Neural cell (in vitro differentiated cells): Measurements from ENCODE around the gene ERVMER34-1. TPM values are rescaled to one million over a fixed set of nuclear protein-coding genes. Genes with fewer than 3 reads are reported as not detected.

Experiments used
- H2AFZ ChIP-seq: fragments of 200-600, 300-800 bp; sonication (generic), shearing (Covaris generic); 2 replicates; pipeline ENCODE4 v1.6.0; 2014; ENCODE audit warnings: low read depth, mild to moderate bottlenecking, antibody characterized with exemption, low read length, moderate library complexity
- H3F3A ChIP-seq: fragments of 200-600 bp; shearing (Covaris generic); 2 replicates; pipeline ENCODE4 v1.6.1; 2016; ENCODE audit warnings: mild to moderate bottlenecking, moderate library complexity, mixed read lengths, antibody characterized with exemption, low read length; ENCODE audit not compliant: insufficient read depth, poor library complexity, severe bottlenecking
- H3K27ac ChIP-seq: fragments of 200-600, 300-800 bp; sonication (generic), shearing (Covaris generic); 2 replicates; pipeline ENCODE4 v1.5.1; 2014; ENCODE audit warnings: mild to moderate bottlenecking, low read length, moderate library complexity
- H3K27me3 ChIP-seq: fragments of 300-800, 200-600 bp; sonication (generic), shearing (Covaris generic); 2 replicates; pipeline ENCODE4 v1.6.0; 2014; ENCODE audit warnings: mild to moderate bottlenecking, low read depth, low read length, moderate library complexity; ENCODE audit not compliant: insufficient read depth
- H3K36me3 ChIP-seq: fragments of 300-800, 200-600 bp; sonication (generic), shearing (Covaris generic); 2 replicates; pipeline ENCODE4 v1.5.1; 2014; ENCODE audit warnings: mild to moderate bottlenecking, antibody characterized with exemption, low read length, moderate library complexity; ENCODE audit not compliant: insufficient read depth
- H3K4me2 ChIP-seq: fragments of 300-800, 200-600 bp; sonication (generic), shearing (Covaris generic); 2 replicates; pipeline ENCODE4 v1.6.0; 2014; ENCODE audit warnings: mild to moderate bottlenecking, low read length
- H3K4me3 ChIP-seq: fragments of 300-800, 200-600 bp; sonication (generic), shearing (Covaris generic); 2 replicates; pipeline ENCODE4 v1.5.1; 2014; ENCODE audit warnings: mild to moderate bottlenecking, low read length, moderate library complexity
- H3K79me2 ChIP-seq: fragments of 200-600 bp; shearing (Covaris generic); replicated peaks from 2 replicates; pipeline ENCODE4 v1.6.0; 2014; ENCODE audit warnings: mild to moderate bottlenecking, low read length, moderate library complexity; ENCODE audit not compliant: insufficient read depth
- H3K9ac ChIP-seq: fragments of 300-800, 200-600 bp; sonication (generic), shearing (Covaris generic); 2 replicates; pipeline ENCODE4 v1.6.1; 2016; ENCODE audit warnings: mild to moderate bottlenecking, low read length, mixed read lengths
- H3K9me2 ChIP-seq: fragments of 200-600 bp; shearing (Covaris generic); 2 replicates; pipeline ENCODE4 v1.6.1; 2016; ENCODE audit warnings: mild to moderate bottlenecking, low read length, mixed read lengths; ENCODE audit not compliant: insufficient read depth
- H3K9me3 ChIP-seq: fragments of 200-600, 300-800 bp; sonication (generic), shearing (Covaris generic); 2 replicates; pipeline ENCODE4 v1.6.1; 2016; ENCODE audit warnings: mild to moderate bottlenecking, mixed run types, low read length, moderate library complexity, mixed read lengths
- H4K20me1 ChIP-seq: fragments of 200-600 bp; shearing (Covaris generic); 2 replicates; pipeline ENCODE4 v1.6.1; 2016; ENCODE audit warnings: mild to moderate bottlenecking, mixed run types; ENCODE audit not compliant: insufficient read depth
- CTCF ChIP-seq: fragments of 450-650 bp; IDR thresholded peaks from 2 replicates; pipeline ENCODE4 v1.5.1; 2014; ENCODE audit warnings: antibody characterized with exemption, mild to moderate bottlenecking, moderate library complexity; ENCODE audit not compliant: poor library complexity, severe bottlenecking
- EP300 ChIP-seq: fragments of 450-650 bp; conservative IDR thresholded peaks from 2 replicates; pipeline ENCODE4 v1.6.1; 2014; ENCODE audit warnings: antibody characterized with exemption, mild to moderate bottlenecking, moderate library complexity; ENCODE audit not compliant: poor library complexity, severe bottlenecking
- EZH2 ChIP-seq: fragments of 200-600, 300-800 bp; shearing (Covaris generic), sonication (generic); IDR thresholded peaks from 2 replicates; pipeline ENCODE4 v1.6.1; 2014; ENCODE audit warnings: antibody characterized with exemption, low read length, borderline replicate concordance, mild to moderate bottlenecking; ENCODE audit not compliant: insufficient read depth, poor library complexity, severe bottlenecking
- MXI1 ChIP-seq: fragments of 450-650 bp; conservative IDR thresholded peaks from 2 replicates; pipeline ENCODE4 v1.6.1; 2014; ENCODE audit warnings: antibody characterized with exemption, mild to moderate bottlenecking; ENCODE audit not compliant: poor library complexity, severe bottlenecking
- POLR2AphosphoS5 ChIP-seq: IDR thresholded peaks from 2 replicates; pipeline ENCODE4 v1.6.1; 2012
- RAD21 ChIP-seq: fragments of 450-650 bp; conservative IDR thresholded peaks from 2 replicates; pipeline ENCODE4 v1.6.1; 2014; ENCODE audit warnings: antibody characterized with exemption, mild to moderate bottlenecking, moderate library complexity
- REST ChIP-seq: IDR thresholded peaks from 2 replicates; pipeline ENCODE4 v1.6.1; 2012; ENCODE audit warnings: borderline replicate concordance
- SMC3 ChIP-seq: fragments of 450-650 bp; conservative IDR thresholded peaks from 2 replicates; pipeline ENCODE4 v1.6.1; 2014; ENCODE audit warnings: antibody characterized with exemption, mild to moderate bottlenecking, moderate library complexity; ENCODE audit not compliant: poor library complexity
- TAF1 ChIP-seq: IDR thresholded peaks from 2 replicates; pipeline ENCODE4 v1.6.1; 2012; ENCODE audit warnings: low read depth
- polyA plus RNA-seq: library from polyadenylated mRNA; depleted of rRNA; stranded (reverse); fragments of >200 nt; gene quantifications from 2 replicates; pipeline ENCODE4 v1.2.3, GENCODE V29; 2014

The ERVMER34-1 gene
- polyA plus RNA-seq, 1 donor from 2014 or later, result not detected

DNA sequence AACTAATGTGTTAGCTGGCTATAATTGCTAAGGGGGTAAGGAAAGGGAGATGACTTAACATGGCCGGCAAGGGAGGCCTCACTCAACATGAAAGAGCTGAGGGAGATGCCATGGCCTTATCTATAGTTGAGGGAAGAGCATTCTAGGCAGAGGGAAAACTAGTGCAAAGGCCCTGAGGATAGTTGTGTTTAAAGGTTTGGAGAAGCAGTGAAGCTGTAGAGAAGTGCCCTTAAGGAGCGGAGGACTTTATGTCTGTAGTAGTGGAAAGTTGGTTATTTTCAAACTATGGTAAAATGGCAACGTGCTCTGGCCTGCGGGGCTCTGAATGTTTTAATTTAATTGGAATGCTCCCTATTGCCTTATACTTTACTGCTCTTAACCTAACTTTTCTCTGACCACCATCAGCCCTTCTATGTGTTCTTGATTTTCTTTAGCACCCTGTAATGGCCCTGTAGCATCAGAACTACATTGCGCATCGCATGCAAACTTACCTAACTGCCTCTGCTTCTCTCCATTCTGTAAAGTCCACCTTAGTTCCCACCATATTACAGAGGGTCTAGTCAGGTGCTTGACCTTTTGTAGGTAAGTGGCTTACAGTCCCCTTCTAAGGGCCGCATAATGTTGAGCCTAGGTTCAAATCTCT is 35.8 kb downstream of the ERVMER34-1 start:
- Histone ChIP-seq H3K36me3 (peaks cover 5% of the 10 kb centered on the region), H3K79me2 (no peaks in the 10 kb centered on the region), H3K4me2 (no peak overlapping the region), H3K27ac (no peak overlapping the region), H3K27me3 (no peaks in the 10 kb centered on the region), H3K9me2 (no peaks in the 10 kb centered on the region), H4K20me1 (no peaks in the 10 kb centered on the region), H3K9ac (no peak overlapping the region), H3K9me3 (no peaks in the 10 kb centered on the region), H3K4me3 (no peak overlapping the region), H2AFZ (no peak overlapping the region), H3F3A (no peaks in the 10 kb centered on the region)
- TF ChIP-seq TAF1 (no peak), EP300 (no peak), REST (no peak), SMC3 (no peak), CTCF (no peak), EZH2 (no peak), POLR2AphosphoS5 (no peak), MXI1 (no peak), RAD21 (no peak)

DNA sequence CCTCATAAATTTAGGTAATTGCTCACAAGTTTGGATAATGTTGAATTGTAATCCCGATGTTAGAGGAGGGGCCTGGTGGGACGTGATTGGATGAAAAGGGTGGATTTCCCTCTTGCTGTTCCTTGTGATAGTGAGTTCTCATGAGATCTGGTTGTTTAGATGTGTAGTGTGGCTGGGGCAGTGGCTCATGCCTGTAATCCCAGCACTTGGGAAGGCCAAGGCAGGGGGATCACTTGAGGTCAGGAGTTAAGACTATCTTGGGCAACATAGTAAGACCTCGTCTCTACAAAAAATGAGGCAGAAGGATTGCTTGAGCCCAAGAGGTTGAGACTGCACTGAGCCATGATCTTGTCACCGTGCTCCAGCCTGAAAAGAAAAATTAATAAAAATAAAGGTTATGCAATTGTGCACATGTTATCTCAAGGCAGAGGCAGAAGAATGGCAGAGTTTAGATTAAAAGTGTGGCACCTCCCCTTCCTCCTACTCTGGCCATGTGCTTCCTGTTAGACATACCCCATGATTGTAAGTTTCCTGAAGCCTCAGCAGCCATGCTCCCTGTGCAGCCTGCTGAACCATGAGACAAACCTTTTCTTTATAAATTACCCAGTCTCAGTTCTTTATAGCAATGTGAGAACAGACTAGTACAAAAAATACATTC is 36.5 kb downstream of the ERVMER34-1 start:
- H3K4me3 ChIP-seq, result peak overlapping the region; percentile 83

More for the DNA sequence above, 36.5 kb downstream of the ERVMER34-1 start:
- Histone ChIP-seq H3K9ac (no peak overlapping the region), H3K9me3 (no peaks in the 10 kb centered on the region), H3K27ac (no peak overlapping the region), H3F3A (no peaks in the 10 kb centered on the region), H2AFZ (no peak overlapping the region), H4K20me1 (no peaks in the 10 kb centered on the region), H3K27me3 (no peaks in the 10 kb centered on the region), H3K79me2 (no peaks in the 10 kb centered on the region), H3K4me2 (no peak overlapping the region), H3K9me2 (no peaks in the 10 kb centered on the region), H3K36me3 (peaks cover 5% of the 10 kb centered on the region)
- no peak for TF ChIP-seq MXI1
- TF ChIP-seq CTCF, result no peak
- no peak for TF ChIP-seq RAD21
- TF ChIP-seq EP300, result no peak
- TF ChIP-seq SMC3, result no peak
- TF ChIP-seq REST, result no peak
- TF ChIP-seq EZH2, result no peak
- no peak for TF ChIP-seq POLR2AphosphoS5
- no peak for TF ChIP-seq TAF1
